GM12874 (cell line): ENCODE data around the gene GPR152.

Source experiments
- CTCF ChIP-seq: IDR thresholded peaks from 2 replicates; pipeline ENCODE4 v1.5.1; 2011; ENCODE audit warnings: low read depth, mild to moderate bottlenecking, control low read depth, low read length, moderate library complexity; ENCODE audit not compliant: insufficient read depth

The GPR152 gene

DNA sequence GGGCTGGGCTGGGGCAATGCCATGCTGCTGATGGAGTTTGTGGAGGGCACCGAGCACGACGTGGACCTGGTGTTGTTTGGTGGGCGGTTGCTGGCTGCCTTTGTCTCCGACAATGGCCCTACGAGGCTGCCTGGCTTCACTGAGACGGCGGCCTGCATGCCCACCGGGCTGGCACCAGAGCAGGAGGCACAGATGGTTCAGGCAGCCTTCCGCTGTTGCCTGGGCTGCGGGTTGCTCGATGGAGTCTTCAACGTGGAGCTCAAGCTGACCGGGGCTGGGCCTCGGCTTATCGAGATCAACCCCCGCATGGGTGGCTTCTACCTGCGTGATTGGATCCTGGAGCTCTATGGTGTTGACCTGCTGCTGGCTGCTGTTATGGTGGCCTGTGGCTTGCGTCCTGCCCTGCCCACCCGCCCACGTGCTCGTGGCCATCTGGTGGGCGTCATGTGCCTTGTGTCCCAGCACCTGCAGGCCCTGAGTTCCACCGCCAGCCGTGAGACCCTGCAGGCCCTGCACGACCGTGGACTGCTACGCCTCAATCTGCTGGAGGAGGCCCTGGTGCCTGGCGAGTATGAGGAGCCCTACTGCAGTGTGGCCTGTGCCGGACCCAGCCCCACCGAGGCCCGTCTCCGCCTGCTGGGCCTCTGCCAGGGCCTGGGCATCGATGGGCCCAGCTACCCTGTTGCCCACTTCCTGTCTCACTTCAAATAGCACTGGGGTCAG is 28.5 kb downstream of the GPR152 start:
- TF ChIP-seq CTCF, result no peak

GRCh38 chr11:67423466-67423865 is 29.1 kb downstream of the GPR152 start:
- TF ChIP-seq CTCF, result no peak

- no peak for TF ChIP-seq CTCF
Observed at GRCh38 chr11:67422891-67423290, 29.6 kb downstream of the GPR152 start.

DNA sequence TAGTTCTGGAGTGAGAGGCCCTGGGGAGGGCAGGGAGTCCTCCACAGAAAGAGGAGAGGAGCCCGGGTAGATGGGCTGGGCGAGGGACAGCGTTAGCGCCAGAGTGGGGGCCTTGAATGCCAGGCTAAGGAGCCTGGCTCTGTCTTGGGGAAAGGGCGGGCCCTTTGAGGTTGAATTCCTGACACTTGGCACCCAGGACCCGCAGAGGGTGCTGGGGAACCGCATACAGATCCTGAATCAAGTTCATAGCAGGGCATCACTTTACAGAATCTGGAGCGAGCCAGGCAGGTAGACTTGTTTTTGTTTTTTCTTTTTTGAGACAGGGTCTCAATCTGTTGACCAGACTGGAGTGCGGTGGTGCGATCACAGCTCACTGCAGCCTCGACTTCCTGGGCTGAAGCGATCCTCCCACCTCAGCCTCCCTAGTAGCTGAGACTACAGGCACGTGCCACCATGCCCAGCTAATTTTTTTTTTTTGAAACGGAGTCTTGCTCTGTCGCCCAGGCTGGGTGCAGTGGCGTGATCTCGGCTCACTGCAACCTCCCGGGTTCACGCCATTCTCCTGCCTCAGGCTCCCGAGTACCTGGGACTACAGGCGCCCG is 31.0 kb downstream of the GPR152 start:
- TF ChIP-seq CTCF, result no peak

DNA sequence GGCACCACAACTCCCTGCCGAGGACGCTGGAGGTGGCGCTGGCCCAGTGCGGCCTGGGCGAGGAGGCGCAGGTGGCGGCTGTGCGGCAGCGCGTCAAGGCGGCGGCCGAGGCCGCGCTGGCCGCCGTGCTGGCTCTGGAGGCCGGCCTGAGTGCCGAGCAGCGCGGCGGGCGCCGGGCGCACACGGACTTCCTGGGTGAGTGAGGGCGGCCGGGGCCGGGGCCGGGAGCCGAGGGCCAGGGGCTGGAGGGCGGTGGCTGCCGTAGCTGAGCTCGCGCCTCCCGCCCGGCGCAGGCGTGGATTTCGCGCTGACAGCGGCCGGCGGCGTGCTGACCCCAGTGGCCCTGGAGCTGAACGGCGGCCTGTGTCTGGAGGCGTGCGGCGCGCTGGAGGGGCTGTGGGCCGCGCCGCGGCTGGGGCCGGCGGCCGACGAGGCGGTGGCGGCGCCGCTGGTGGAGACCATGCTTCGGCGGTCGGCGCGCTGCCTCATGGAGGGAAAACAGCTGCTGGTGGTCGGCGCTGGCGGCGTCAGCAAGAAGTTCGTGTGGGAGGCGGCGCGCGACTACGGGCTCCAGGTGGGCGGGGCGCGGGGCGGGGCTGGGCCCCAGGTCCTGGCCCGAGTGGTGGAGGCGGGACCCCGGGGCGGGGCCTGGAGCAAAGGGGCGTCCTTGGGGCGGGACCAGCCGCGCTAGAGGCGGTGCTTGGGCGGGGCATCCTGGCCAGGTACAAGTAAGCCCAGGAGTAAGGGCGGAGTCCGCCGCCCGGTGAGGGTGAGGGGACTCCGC is 31.7 kb downstream of the GPR152 start:
- TF ChIP-seq CTCF, result no peak

DNA sequence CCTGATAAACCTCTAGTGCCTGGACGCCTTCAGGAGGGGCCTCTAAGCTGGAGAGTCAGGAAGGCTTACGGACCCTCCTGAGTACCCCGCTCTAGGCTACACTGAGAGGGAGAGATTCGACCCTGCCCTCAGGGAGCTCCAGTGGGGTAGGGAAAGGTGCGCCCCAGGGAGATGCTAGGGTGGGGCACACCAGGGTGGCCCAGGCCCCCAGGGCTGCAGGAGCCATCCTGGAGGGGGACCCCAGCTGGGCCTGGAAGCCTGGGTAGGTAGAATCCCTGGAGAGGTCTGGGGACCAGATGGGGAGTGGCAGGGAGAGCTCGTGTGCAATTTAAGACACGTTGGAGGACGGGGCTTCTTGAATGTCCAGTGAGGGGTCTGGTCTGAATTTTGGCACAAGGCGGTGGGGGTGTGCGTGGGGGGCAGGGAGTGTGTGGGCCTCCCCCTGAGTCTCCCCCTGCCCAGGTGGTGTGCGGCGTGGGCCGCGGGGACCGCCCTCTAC is 32.3 kb downstream of the GPR152 start:
- TF ChIP-seq CTCF, result no peak

GRCh38 chr11:67419325-67420049 is 33.0 kb downstream of the GPR152 start:
- TF ChIP-seq CTCF, result no peak
